GM12801 (cell line): ENCODE results near the gene UGT1A10.

Source experiments
- TF ChIP-seq, protein P1 (sequence below): IDR thresholded peaks from one replicate; pipeline ENCODE4 v1.5.1; 2011; ENCODE audit warnings: control low read depth; ENCODE audit not compliant: insufficient read length; ENCODE audit errors: extremely low read depth

Gene UGT1A10

DNA sequence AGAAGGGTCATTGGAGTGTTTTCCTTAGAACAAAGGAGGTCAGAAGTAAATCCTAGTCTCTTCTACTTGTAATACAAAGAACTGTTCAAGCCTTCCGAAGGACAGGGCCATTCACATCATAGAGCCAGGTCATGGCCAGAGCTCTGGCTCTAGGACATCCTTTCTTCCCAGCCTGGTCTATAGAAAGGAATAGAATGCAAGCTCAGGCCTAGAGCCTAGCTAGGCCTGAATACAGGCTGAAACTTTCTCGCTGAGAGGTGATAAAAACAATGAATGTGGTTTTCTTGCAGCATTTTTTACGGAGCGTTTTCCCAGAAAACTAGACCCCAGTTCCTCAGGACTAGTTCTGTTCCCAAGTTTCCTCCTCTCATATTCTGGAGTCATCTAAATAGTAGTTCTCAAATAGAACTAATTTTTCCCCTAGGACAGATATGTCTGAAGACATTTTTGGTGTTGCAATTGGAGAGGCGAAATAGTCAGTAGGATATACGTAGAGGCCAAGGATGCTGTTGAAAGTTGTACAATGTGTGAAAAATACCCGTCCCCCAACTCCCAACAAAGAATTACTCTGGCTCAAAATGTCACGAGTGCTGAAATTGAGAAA, 63.3 kb downstream of the UGT1A10 start:
- TF ChIP-seq, protein P1, sequence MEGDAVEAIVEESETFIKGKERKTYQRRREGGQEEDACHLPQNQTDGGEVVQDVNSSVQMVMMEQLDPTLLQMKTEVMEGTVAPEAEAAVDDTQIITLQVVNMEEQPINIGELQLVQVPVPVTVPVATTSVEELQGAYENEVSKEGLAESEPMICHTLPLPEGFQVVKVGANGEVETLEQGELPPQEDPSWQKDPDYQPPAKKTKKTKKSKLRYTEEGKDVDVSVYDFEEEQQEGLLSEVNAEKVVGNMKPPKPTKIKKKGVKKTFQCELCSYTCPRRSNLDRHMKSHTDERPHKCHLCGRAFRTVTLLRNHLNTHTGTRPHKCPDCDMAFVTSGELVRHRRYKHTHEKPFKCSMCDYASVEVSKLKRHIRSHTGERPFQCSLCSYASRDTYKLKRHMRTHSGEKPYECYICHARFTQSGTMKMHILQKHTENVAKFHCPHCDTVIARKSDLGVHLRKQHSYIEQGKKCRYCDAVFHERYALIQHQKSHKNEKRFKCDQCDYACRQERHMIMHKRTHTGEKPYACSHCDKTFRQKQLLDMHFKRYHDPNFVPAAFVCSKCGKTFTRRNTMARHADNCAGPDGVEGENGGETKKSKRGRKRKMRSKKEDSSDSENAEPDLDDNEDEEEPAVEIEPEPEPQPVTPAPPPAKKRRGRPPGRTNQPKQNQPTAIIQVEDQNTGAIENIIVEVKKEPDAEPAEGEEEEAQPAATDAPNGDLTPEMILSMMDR = no peak

DNA sequence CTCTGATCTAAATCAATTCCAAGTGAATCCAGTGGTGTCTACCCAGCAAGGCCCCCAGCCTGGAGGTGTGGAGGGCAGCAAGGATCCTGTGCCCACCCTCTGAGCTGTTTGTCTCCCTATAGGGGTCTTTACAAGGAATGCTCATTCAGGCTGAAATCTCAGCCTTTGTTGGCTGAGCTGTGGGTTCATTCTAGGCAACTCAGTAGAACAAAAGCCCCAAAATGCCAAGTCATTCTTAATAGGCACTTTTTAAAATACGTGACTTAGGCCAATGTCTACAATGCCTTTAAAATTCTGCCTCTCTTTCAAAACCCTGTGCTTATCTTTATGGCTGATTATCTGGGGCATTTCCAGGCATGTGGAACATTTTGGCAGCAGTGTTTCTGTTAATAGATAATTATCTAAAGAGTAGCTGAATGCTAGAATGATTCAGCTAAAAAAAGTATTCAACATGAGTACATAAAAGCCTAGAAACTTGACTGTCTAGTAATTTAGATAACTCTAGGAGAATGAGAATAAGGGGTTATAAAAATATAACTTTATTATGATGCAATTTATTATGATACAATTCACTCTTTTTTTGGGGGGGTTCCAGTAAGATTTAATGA, 63.9 kb downstream of the UGT1A10 start:
- TF ChIP-seq, protein P1 = no peak

DNA sequence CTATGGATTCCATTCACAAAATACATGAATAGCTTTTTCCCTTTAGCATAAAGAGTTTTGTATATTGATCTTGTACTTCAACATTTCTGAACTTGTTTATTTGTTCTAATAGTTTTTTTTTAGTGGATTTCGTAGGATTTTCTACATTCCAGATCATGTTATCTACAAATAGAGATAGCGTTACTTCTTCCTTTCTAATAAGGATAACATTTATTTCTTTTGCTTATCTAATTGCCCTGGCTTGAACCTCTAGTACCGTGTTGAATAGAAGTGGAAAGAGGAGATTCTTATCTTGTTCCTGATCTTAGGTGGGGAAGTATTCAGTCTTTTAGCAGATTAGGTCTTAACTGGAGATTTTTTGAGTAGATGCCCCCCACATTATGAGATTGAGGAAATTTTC, 66.0 kb downstream of the UGT1A10 start:
- TF ChIP-seq, protein P1 = no peak

DNA sequence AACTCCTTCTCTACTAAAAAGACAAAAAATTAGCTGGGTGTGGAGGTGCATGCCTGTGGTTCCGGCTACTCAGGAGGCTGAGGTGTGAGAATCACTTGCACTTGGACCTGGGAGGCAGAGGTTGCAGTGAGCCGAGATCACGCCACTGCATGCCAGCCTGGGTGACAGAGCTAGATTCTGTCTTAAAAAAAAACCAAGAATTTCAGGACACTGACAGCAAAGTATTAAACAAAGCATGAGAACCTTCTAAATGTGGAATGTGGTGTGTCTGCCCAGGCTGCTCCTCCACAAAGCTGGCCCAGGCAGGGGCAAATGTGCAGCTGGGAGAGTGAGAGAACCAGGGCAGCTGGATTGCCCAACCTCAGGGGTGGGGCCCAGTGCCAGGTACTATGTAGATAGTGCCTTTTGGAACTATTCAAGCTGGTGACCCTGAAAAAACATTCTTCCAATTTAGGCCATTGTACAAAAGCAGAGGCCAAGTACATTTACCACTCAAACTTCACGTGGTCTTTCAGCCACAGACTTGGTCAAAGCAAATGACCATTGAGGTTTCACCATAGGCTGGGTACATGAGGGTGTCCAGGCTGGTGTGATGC, 69.8 kb downstream of the UGT1A10 start:
- TF ChIP-seq, protein P1 = no peak

DNA sequence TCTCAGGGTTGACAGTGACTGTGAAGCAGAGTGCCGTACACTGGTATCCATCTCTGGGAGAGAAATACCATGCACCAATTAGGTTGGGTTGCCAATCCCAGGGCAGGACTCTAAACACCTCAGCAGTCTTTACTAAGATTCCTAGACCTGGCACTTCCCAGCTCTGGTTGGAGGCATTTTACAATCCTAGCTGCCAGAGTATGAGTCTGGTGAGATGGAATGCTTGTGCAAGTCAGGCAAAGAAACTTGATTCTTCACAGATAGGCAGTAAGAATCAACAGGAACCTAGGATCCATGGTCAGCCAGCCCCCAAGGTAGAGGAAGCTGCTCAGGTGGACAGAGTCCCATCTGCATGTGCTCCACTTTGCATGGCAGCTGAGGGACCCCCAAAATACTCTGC, 70.5 kb downstream of the UGT1A10 start:
- TF ChIP-seq, protein P1 = no peak

DNA sequence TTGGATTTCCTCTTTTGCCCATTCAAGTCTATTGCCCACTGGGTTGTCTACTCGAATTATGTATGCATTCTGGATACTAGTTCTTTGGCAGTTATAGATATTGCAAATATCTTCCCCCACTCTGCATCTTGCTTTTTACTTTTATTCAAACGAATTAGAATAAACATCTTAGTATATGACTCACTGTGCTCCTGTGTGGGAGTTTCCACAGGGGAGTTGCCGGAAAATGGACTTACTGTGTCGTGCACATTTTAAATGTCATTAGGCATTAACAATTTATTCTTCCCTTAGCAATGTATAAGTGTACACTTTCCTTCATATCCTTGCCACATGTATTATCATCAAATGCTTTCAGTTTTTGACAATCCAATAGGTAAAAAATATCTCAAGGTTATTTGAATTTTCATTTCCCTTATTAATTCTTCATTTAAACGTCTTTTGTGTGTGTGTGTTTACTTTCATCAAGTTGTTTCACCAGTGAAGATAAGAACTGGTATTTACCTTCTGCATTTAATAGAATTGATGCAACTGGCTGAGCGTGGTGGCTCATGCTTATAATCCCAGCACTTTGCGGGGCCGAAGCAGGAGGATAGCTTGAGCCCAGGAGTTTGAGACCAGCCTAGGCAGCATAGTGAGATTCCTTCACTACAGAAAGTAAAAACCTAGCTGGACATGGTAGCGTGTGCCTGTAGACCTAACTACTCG, 71.8 kb downstream of the UGT1A10 start:
- TF ChIP-seq, protein P1 = no peak

DNA sequence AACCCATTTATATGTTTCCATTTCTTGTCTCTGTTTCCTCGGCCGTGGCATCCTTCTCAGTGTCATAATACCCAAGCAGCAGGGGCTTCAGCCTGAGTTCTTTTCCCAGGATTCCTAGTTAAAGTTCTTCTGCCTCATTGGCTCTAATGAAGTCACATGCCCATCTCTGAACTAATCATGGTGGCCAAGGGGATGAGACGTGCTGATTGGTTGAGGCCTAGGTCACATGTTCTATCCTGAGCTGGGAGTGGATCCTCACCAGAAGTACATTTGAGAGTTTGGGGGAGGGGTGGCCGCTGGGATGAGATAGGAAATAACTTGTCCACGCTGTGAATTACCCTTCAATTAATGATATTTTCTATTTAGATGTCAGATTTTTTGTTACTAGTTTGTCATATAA, 72.7 kb downstream of the UGT1A10 start:
- TF ChIP-seq, protein P1 = no peak
